Glutamatergic neuron (in vitro differentiated cells): ENCODE results near the gene KLK15. TPM values are rescaled to one million over a fixed set of nuclear protein-coding genes. Genes with fewer than 3 reads are reported as not detected.
A peak's percentile ranks its signal among the peaks of the same experiment; 100 is the strongest.
"Not testable (repeated sequence)": the region's sequence is repeated elsewhere in the genome, so short reads cannot be mapped to it uniquely, and the experiment has no call there.

Experiments
- DNase-seq: peaks from one replicate; pipeline ENCODE4 v3.0.0; 2022
- H3K27ac Mint-ChIP-seq: one replicate; pipeline ENCODE4 v1.8.0; 2020; ENCODE audit warnings: mild to moderate bottlenecking, mixed read lengths, inconsistent platforms; ENCODE audit not compliant: unreplicated experiment
- H3K27me3 Mint-ChIP-seq: one replicate; pipeline ENCODE4 v1.8.0; 2020; ENCODE audit warnings: mild to moderate bottlenecking, moderate library complexity, mixed read lengths, inconsistent platforms; ENCODE audit not compliant: unreplicated experiment
- H3K36me3 Mint-ChIP-seq: one replicate; pipeline ENCODE4 v1.8.0; 2020; ENCODE audit warnings: mild to moderate bottlenecking, mixed read lengths, inconsistent platforms; ENCODE audit not compliant: unreplicated experiment
- H3K4me1 Mint-ChIP-seq: one replicate; pipeline ENCODE4 v1.8.0; 2020; ENCODE audit warnings: mild to moderate bottlenecking, low read depth, mixed read lengths, inconsistent platforms; ENCODE audit not compliant: unreplicated experiment
- H3K4me3 Mint-ChIP-seq: one replicate; pipeline ENCODE4 v1.8.0; 2020; ENCODE audit warnings: mild to moderate bottlenecking, mixed read lengths, inconsistent platforms; ENCODE audit not compliant: unreplicated experiment
- H3K9me3 Mint-ChIP-seq: one replicate; pipeline ENCODE4 v1.8.0; 2020; ENCODE audit warnings: mild to moderate bottlenecking, moderate library complexity, mixed read lengths, inconsistent platforms; ENCODE audit not compliant: unreplicated experiment
- total RNA-seq: library from RNA; stranded (reverse); fragmentation: NEBNext Ultra II Directional; extraction: Animal tissue kit (Norgen Biotek cat#: 25700); gene quantifications from one replicate; pipeline ENCODE4 v1.2.1, GENCODE V29; 2021; ENCODE audit not compliant: unreplicated experiment
- TF ChIP-seq, protein P1 (sequence below): fragments of 200-600 bp; sonication (generic); IDR thresholded peaks from one replicate; pipeline ENCODE4 v1.5.0; 2021; ENCODE audit not compliant: partially characterized antibody, unreplicated experiment

KLK15 gene
- total RNA-seq, 1 donor from 2014 or later: not detected

DNA sequence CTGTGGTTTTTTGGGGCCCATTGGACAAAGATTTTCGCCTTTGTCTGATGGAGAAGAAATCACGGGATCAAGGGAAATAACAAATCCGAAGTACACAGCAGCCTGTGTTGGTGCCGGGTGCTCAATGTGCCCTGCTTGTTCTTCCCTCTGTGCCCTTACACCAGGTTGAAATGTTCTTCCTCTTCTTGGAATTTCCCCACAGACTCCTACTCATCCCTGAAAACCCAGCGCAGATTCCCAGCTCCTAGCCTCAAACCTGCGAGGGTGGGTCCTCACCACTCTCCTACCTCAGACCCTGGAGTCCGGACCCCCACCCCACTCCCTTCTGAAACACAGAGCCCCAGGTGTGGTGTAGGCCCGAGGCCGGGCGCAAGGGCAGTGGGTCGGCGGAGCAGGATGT is 48.0 kb downstream of the KLK15 start:
- Mint-ChIP-seq H3K36me3 (no peaks in the 10 kb centered on the region), H3K4me1 (peaks cover 9% of the 10 kb centered on the region), H3K4me3 (no peak overlapping the region), H3K27ac (peak overlapping the region; percentile 76), H3K9me3 (peaks cover 5% of the 10 kb centered on the region), H3K27me3 (peaks cover 7% of the 10 kb centered on the region)
- no peak for DNase-seq
- TF ChIP-seq, protein P1, sequence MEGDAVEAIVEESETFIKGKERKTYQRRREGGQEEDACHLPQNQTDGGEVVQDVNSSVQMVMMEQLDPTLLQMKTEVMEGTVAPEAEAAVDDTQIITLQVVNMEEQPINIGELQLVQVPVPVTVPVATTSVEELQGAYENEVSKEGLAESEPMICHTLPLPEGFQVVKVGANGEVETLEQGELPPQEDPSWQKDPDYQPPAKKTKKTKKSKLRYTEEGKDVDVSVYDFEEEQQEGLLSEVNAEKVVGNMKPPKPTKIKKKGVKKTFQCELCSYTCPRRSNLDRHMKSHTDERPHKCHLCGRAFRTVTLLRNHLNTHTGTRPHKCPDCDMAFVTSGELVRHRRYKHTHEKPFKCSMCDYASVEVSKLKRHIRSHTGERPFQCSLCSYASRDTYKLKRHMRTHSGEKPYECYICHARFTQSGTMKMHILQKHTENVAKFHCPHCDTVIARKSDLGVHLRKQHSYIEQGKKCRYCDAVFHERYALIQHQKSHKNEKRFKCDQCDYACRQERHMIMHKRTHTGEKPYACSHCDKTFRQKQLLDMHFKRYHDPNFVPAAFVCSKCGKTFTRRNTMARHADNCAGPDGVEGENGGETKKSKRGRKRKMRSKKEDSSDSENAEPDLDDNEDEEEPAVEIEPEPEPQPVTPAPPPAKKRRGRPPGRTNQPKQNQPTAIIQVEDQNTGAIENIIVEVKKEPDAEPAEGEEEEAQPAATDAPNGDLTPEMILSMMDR: no peak

DNA sequence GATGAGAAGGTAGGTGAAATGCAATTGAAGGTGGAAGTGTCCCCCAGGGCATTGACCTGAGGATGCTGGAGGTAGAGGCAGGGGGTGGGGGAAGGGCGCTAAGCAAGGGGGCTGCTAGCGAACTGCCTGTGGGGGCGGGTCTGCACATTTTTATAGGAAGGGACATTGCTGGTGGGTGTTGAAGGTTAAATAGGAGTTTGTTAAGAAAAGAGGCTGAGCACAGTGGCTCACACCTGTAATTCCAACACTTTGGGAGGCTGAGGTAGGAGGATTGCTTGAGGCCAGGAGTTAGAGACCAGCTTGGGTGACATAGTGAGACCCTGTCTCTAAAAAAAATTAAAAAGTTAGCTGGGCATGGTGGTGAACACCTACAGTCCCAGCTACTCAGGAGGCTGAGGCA is 48.7 kb downstream of the KLK15 start:
- Mint-ChIP-seq H3K36me3 (no peaks in the 10 kb centered on the region), H3K27ac (no peak overlapping the region), H3K4me3 (no peak overlapping the region), H3K4me1 (peaks cover 9% of the 10 kb centered on the region), H3K27me3 (peaks cover 7% of the 10 kb centered on the region), H3K9me3 (peaks cover 5% of the 10 kb centered on the region)
- TF ChIP-seq, protein P1: no peak
- no peak for DNase-seq

DNA sequence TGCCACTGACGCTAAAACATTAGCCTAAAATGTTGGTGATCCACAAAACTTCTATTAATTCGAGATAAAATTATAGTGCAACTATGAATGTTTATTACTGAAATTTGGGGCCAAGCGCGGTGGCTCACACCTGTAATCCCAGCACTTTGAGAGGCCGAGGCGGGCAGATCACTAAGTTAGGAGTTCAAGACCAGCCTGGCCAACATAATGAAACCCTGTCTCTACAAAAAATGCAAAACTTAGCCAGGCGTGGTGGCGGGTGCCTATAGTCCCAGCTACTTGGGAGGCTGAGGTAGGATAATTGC is 49.6 kb downstream of the KLK15 start:
- H3K9me3 Mint-ChIP-seq, DNase-seq, H3K27me3 Mint-ChIP-seq, H3K36me3 Mint-ChIP-seq, H3K4me3 Mint-ChIP-seq, H3K27ac Mint-ChIP-seq: not testable (repeated sequence)
- TF ChIP-seq, protein P1: peak; percentile 33
- H3K4me1 Mint-ChIP-seq: peaks cover 12% of the 10 kb centered on the region

DNA sequence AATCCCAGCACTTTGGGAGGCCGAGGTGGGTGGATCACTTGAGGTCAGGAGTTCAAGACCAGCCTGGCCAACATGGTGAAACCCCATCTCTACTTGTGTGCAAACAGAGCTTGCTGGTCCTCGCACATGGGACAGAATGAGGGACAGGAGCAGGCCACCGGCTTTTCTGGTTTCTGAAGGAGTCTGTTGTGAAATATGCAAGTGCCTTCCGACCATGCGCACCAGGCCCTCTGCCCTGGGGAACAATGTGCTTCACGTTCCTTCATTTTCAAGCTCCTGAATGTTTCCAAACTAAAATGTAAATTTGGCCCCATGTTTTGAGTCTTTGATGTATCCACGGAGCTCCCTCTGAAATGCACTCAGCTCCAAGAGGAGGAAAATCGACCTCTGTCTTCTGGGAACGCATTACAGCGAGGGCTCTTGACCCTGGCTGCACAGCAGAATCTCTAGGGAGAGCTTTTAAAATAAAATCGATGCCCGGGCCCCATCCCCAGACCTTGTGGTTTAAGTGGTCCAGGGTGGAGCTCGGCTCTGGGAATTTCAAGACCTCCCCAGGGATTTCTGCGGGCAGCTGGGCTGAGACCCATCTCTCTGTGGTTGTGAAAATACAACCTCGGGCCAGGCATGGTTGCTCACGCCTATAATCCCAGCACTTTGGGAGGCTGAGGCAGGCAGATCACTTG is 52.5 kb downstream of the KLK15 start:
- Mint-ChIP-seq H3K9me3 (peaks cover 11% of the 10 kb centered on the region), H3K4me3 (peak overlapping the region; percentile 35), H3K27ac (peak overlapping the region; percentile 49), H3K36me3 (peaks cover 5% of the 10 kb centered on the region), H3K27me3 (peaks cover 21% of the 10 kb centered on the region), H3K4me1 (peaks cover 21% of the 10 kb centered on the region)
- peak; percentile 73 for DNase-seq
- TF ChIP-seq, protein P1: no peak

DNA sequence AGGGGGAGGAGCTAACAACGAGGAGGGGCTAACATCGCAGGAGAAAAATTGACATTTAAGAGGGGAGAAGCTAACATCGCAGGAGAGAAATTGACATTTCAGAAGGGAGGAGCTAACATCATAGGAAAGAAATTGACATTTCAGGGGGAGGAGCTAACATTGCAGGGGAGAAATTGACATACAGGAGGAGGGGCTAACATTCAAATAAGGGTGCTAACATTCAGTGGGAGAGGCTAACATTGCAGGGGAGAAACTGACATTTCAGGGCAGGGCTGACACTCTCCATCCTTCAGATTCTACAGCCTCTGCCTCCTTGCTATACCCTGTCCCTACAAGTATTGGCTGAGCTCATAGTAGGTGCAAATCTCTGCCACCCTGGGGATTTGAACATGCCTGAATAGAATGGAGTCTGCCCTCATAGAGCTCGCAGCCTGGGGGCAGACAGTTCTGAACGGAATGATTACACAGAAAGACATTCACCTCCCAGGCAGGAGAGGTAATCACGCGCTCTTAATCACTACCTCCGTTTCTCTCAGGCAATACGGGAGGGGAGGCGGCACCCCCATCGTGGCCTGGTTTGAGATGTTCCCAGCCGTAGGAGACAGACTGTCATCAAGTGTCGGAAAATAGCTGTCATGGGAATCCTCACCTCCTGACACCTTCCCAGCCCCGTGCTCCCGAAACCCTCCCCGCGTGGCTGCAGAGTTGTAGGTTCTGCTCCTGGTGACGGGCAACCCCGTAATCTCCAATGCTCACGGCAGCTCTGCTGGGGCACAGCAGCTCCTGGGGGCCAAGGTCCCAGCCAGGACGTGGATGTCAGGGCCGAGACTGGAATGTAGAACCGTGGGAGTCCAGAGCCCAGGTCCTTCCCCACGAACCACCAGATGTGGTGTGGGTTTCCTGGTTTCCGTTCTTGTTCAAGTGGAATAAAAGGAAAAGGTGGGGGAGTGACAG is 53.6 kb downstream of the KLK15 start:
- Mint-ChIP-seq H3K4me3 (no peak overlapping the region), H3K27ac (no peak overlapping the region), H3K27me3 (peaks cover 19% of the 10 kb centered on the region), H3K36me3 (peaks cover 5% of the 10 kb centered on the region), H3K4me1 (peaks cover 21% of the 10 kb centered on the region), H3K9me3 (peaks cover 11% of the 10 kb centered on the region)
- TF ChIP-seq, protein P1: no peak
- DNase-seq: no peak
